GM12878 (cell line): Measurements from ENCODE around the gene MRPL23. TPM values are rescaled to one million over a fixed set of nuclear protein-coding genes. Genes with fewer than 3 reads are reported as not detected.

Source experiments
- BMI1 ChIP-seq: fragments of 450-650 bp; IDR thresholded peaks from 2 replicates; pipeline ENCODE4 v1.6.1; 2016; ENCODE audit warnings: mild to moderate bottlenecking, moderate library complexity, borderline replicate concordance
- FOXM1 ChIP-seq: IDR thresholded peaks from 2 replicates; pipeline ENCODE4 v1.6.1; 2012; ENCODE audit warnings: low read depth, mild to moderate bottlenecking, inconsistent platforms, low read length, moderate library complexity
- JUND ChIP-seq: IDR thresholded peaks from 2 replicates; pipeline ENCODE4 v1.6.1; 2012; ENCODE audit warnings: low read depth, mild to moderate bottlenecking, low read length, improper control_type of control experiment, moderate library complexity
- SKIL ChIP-seq: fragments of 450-650 bp; IDR thresholded peaks from 2 replicates; pipeline ENCODE4 v1.6.1; 2017; ENCODE audit warnings: mild to moderate bottlenecking, low read depth, inconsistent platforms; ENCODE audit not compliant: poor library complexity, severe bottlenecking
- polyA plus RNA-seq, 11 experiments: library from polyadenylated mRNA; depleted of rRNA in 4 of 11; unstranded in 6 of 11; stranded (reverse) in 5 of 11; fragments of >200 nt; fragmentation: Nextera tagmentation in 4 of 11; fragmentation: Illumina TruSeq in 1 of 11; extraction: Ambion mirVana in 4 of 11; extraction: Trizol in 1 of 11; gene quantifications; 1 replicate in 1 of 11; 2 replicates in 10 of 11; pipeline versions ENCODE4 v1.2.1 to v1.2.3, GENCODE V29; 2011 to 2016; ENCODE audit warnings: inconsistent platforms in 2 of 11, missing spikeins in 2 of 11, low read depth in 1 of 11
- total RNA-seq, 4 experiments: library from RNA; depleted of rRNA in 3 of 4; stranded (reverse); fragments of >200 nt in 3 of 4; fragmentation: Illumina TruSeq in 1 of 4; extraction: Trizol in 1 of 4; gene quantifications; 2 replicates each; pipeline versions ENCODE4 v1.2.1 to v1.2.3, GENCODE V29; 2013 to 2021
- TF ChIP-seq, protein P1 (sequence below), 3 experiments: IDR thresholded peaks in 2 of 3; conservative IDR thresholded peaks in 1 of 3; 2 replicates each; pipeline ENCODE4 v1.5.1; 2011; ENCODE audit warnings: low read depth in 3 of 3, low read length in 3 of 3, mild to moderate bottlenecking in 3 of 3, control low read depth in 2 of 3, moderate library complexity in 2 of 3, inconsistent platforms in 1 of 3, mixed read lengths in 1 of 3; ENCODE audit not compliant: control insufficient read depth in 2 of 3, insufficient read depth in 1 of 3; ENCODE audit errors: extremely low read depth in 1 of 3
- TF ChIP-seq, protein P2 (sequence below): fragments of 450-650 bp; IDR thresholded peaks from 2 replicates; pipeline ENCODE4 v1.6.1; 2018; ENCODE audit warnings: borderline replicate concordance, mild to moderate bottlenecking; ENCODE audit not compliant: partially characterized antibody

The MRPL23 gene
- total and polyA plus RNA-seq, 10 of the 15 experiments (the other 5 are each of a cell fraction or from before 2014, with no cell fraction given), result 1.6 to 207 (median 126) TPM

GRCh38 chr11:1987024-1987423 lies 39.9 kb downstream of the MRPL23 start (continued):
- TF ChIP-seq, protein P1, sequence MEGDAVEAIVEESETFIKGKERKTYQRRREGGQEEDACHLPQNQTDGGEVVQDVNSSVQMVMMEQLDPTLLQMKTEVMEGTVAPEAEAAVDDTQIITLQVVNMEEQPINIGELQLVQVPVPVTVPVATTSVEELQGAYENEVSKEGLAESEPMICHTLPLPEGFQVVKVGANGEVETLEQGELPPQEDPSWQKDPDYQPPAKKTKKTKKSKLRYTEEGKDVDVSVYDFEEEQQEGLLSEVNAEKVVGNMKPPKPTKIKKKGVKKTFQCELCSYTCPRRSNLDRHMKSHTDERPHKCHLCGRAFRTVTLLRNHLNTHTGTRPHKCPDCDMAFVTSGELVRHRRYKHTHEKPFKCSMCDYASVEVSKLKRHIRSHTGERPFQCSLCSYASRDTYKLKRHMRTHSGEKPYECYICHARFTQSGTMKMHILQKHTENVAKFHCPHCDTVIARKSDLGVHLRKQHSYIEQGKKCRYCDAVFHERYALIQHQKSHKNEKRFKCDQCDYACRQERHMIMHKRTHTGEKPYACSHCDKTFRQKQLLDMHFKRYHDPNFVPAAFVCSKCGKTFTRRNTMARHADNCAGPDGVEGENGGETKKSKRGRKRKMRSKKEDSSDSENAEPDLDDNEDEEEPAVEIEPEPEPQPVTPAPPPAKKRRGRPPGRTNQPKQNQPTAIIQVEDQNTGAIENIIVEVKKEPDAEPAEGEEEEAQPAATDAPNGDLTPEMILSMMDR (IDR thresholded peaks at IDR 0.05 in 2 of 3, conservative IDR thresholded peaks at IDR 0.05 in 1 of 3; ENCODE audit: control insufficient read depth in 2 of 3, extremely low read depth in 1 of 3, insufficient read depth in 1 of 3, low read depth in 3 of 3, low read length in 3 of 3), result no peak
- TF ChIP-seq SKIL, result no peak
- TF ChIP-seq BMI1, result no peak
- TF ChIP-seq, protein P2, sequence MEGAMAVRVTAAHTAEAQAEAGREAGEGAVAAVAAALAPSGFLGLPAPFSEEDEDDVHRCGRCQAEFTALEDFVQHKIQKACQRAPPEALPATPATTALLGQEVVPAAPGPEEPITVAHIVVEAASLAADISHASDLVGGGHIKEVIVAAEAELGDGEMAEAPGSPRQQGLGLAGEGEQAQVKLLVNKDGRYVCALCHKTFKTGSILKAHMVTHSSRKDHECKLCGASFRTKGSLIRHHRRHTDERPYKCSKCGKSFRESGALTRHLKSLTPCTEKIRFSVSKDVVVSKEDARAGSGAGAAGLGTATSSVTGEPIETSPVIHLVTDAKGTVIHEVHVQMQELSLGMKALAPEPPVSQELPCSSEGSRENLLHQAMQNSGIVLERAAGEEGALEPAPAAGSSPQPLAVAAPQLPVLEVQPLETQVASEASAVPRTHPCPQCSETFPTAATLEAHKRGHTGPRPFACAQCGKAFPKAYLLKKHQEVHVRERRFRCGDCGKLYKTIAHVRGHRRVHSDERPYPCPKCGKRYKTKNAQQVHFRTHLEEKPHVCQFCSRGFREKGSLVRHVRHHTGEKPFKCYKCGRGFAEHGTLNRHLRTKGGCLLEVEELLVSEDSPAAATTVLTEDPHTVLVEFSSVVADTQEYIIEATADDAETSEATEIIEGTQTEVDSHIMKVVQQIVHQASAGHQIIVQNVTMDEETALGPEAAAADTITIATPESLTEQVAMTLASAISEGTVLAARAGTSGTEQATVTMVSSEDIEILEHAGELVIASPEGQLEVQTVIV, result no peak
- TF ChIP-seq JUND, result no peak
- TF ChIP-seq FOXM1, result no peak
